Thyroid gland (tissue), 4 donors: ENCODE measurements around the gene PRR33. TPM values are rescaled to one million over a fixed set of nuclear protein-coding genes. Genes with fewer than 3 reads are reported as not detected.

Experiments used
- DNase-seq, 2 donors: peaks; one replicate each; pipeline ENCODE4 v3.0.0-alpha.2; 2019
- H3K27ac ChIP-seq, 3 donors: fragments of 200-600 bp; sonication (generic); 1 replicate in 2 of 3; 2 replicates in 1 of 3; pipeline ENCODE4 v1.5.1; 2016 to 2019; ENCODE audit warnings: mild to moderate bottlenecking in 1 of 3, moderate library complexity in 1 of 3
- H3K27me3 ChIP-seq: fragments of 200-600 bp; sonication (generic); one replicate; pipeline ENCODE4 v1.5.1; 2019
- H3K36me3 ChIP-seq, 2 donors: fragments of 200-600 bp; sonication (generic); one replicate each; pipeline ENCODE4 v1.5.1; 2016 to 2019
- H3K4me1 ChIP-seq, 2 donors: fragments of 200-600 bp; sonication (generic); one replicate each; pipeline ENCODE4 v1.5.1; 2017 to 2019
- H3K4me3 ChIP-seq, 3 donors: fragments of 200-600 bp; sonication (generic); replicated peaks in 1 of 3; 1 replicate in 2 of 3; 2 replicates in 1 of 3; pipeline ENCODE4 v1.5.1; 2016; ENCODE audit warnings: mild to moderate bottlenecking in 1 of 3
- H3K9me3 ChIP-seq: fragments of 200-600 bp; sonication (generic); one replicate; pipeline ENCODE4 v1.5.1; 2017
- POLR2A ChIP-seq, 2 donors: fragments of 450-650 bp; IDR thresholded peaks; one replicate each; pipeline ENCODE4 v1.6.1; 2017; ENCODE audit warnings: antibody characterized with exemption in 2 of 2, mild to moderate bottlenecking in 2 of 2, moderate library complexity in 1 of 2
- WGBS, 2 donors: methylation state at CpG; one replicate each; pipeline ENCODE4 v1.1.5; 2017; 5-methylcytosine and 5-hydroxymethylcytosine counted together
- intact Hi-C: fragments of 100-400 bp; cut with DNase I; formaldehyde crosslinking; loops from one replicate; pipeline ENCODE4 v1.15.1; 2023
- total RNA-seq, 4 donors: library from RNA; depleted of rRNA; stranded (reverse); fragments of >200 nt; gene quantifications; one replicate each; pipeline ENCODE4 v1.2.3, GENCODE V29; 2016
- TF ChIP-seq, protein P1 (sequence below), 6 experiments: fragments of 200-600 bp in 3 of 6; fragments of 450-650 bp in 3 of 6; sonication (generic) in 3 of 6; IDR thresholded peaks; one replicate each; pipeline ENCODE4 v1.5.1; 2016 to 2019; ENCODE audit warnings: antibody characterized with exemption in 6 of 6, mild to moderate bottlenecking in 2 of 6, inconsistent platforms in 1 of 6, moderate library complexity in 1 of 6

Gene PRR33
- total RNA-seq, 4 donors from 2014 or later: not detected

DNA sequence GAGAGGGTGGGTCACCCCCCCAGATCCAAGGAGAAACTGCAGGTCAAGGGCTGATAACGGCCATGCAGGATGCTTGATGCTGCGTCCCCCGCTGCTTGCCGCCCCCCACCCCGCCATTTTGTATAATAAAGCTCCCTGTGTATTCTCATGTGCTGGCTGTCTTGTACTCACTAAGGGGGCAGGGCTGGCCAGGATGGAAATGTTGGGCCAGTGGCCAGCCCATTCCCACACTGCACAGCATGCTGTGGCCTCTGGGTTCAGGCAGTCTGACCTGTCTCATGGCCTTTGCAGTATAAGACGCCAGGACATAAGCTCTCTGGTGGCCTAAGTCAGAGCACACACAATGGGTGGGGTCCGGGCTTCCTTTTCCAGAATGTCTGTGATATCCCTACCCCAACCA is 421 bp upstream of the PRR33 start:
- DNase-seq: no peak
- intact Hi-C loops: no loop called here
- no peak overlapping the region for H3K27ac ChIP-seq
- no peak overlapping the region for H3K4me3 ChIP-seq
- H3K36me3 ChIP-seq: no peaks in the 10 kb centered on the region
- WGBS, 2 donors: 90 to 93% methylated on average over 7 of the region's 7 CpGs
- H3K9me3 ChIP-seq: no peaks in the 10 kb centered on the region
- TF ChIP-seq, protein P1, sequence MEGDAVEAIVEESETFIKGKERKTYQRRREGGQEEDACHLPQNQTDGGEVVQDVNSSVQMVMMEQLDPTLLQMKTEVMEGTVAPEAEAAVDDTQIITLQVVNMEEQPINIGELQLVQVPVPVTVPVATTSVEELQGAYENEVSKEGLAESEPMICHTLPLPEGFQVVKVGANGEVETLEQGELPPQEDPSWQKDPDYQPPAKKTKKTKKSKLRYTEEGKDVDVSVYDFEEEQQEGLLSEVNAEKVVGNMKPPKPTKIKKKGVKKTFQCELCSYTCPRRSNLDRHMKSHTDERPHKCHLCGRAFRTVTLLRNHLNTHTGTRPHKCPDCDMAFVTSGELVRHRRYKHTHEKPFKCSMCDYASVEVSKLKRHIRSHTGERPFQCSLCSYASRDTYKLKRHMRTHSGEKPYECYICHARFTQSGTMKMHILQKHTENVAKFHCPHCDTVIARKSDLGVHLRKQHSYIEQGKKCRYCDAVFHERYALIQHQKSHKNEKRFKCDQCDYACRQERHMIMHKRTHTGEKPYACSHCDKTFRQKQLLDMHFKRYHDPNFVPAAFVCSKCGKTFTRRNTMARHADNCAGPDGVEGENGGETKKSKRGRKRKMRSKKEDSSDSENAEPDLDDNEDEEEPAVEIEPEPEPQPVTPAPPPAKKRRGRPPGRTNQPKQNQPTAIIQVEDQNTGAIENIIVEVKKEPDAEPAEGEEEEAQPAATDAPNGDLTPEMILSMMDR (IDR thresholded peaks at IDR 0.05): no peak
- no peak for TF ChIP-seq POLR2A (IDR thresholded peaks at IDR 0.05)
- no peaks in the 10 kb centered on the region for H3K27me3 ChIP-seq
- H3K4me1 ChIP-seq: no peaks in the 10 kb centered on the region

DNA sequence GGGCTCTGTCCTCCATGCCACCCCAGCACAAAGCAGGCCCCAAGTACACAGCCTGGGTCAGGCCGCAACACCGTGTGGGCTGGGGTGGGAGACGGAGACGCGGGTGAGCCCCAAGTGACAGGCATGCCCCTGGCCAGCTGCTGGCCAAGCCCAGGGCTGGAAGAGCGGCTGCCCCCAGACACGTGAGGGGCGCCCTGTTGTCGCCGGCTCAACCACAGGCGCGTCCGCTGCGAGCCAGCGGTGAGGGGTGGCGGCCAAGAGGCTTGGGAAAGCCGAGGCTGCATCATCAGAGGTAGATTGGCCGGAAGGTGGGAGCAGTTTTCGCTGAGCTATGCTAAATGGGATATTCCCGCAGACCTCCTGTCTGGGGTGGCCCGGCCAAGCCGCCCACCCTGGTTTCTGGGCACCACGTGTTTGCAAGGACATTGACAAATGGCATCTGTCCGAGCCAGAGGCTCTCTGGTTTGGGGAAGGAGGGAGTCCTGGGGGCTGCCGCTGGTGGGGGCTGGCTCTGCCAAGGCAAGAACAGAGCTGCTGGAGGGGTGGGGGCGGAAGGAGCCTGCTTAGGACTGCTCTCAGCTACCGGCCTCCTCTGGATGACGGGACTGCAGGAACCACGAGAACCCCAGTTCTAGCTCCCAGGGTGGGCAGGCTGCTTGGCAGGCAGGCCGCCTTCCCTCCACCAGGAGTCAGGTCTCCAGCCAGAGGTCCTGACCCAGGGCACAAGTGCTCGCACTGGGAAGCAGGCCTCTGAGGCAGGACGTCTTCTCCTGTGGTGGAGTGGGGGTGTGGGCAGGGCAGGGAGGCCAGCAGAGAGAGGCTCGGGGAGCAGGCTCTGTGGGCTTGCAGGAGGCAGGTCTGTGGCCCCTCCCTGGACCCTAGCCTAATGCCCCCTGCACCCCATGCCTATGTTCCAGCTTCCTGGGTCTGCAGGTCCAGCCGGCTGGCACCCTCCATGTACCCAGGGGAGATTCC is 552 bp downstream of the PRR33 start:
- WGBS, 2 donors: 82 to 88% methylated on average over 26 to 27 of the region's 34 CpGs
- no peak overlapping the region for H3K4me3 ChIP-seq
- TF ChIP-seq, protein P1 (IDR thresholded peaks at IDR 0.05): no peak
- no peak for TF ChIP-seq POLR2A (IDR thresholded peaks at IDR 0.05)
- H3K27me3 ChIP-seq: no peaks in the 10 kb centered on the region
- H3K36me3 ChIP-seq: no peaks in the 10 kb centered on the region
- DNase-seq: no peak
- intact Hi-C loops: no loop called here
- no peak overlapping the region for H3K27ac ChIP-seq
- no peaks in the 10 kb centered on the region for H3K4me1 ChIP-seq
- no peaks in the 10 kb centered on the region for H3K9me3 ChIP-seq

DNA sequence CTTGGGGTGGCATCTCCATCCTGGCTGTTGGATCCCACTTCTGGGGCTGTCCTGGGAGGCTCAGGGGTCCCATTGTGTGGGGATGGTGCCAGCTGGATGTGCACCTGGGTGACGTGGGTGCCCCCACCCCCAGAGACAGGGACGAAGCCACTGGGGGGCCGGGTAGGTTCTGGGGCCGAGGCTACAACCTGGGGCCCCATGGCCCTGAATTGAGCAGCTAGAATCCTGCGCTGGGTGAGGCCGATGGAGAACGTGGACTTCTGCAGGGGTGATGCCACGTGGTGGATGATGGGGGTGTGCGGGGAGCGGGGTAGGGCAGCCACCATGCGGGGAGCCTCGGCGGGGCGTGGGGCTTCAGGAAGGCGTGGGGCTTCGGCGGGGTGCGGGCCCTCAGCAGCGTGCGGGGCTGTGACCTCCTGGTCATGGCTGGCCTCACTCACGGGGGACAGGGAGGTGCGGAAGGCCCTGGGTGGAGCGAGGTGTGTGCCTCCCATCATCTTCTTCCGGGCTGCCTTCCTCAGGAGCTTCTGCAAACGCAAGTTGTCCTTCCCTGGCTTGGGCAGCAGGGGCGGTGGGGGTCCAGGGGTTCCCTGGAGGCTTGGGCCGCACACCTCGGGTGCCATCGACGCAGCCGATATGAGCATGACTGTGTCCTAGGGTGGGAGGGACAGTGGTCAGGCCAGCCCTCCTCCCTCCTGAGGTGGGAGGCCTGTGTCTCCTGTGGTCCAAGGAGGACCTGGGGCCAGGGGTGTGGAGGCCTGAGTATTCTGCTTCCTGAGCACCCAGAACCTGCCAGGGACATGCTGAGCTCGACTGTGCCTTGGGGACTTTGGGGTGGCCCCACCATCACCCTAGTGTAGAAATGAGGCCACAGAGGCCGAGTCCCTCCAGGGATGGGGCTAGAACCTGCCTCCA is 1.5 kb downstream of the PRR33 start:
- DNase-seq: no peak
- intact Hi-C loops: no loop called here
- Histone ChIP-seq H3K4me1 (no peaks in the 10 kb centered on the region), H3K4me3 (no peak overlapping the region), H3K27me3 (no peaks in the 10 kb centered on the region), H3K9me3 (no peaks in the 10 kb centered on the region), H3K27ac (no peak overlapping the region), H3K36me3 (no peaks in the 10 kb centered on the region)
- TF ChIP-seq, protein P1 (IDR thresholded peaks at IDR 0.05): no peak
- TF ChIP-seq POLR2A (IDR thresholded peaks at IDR 0.05): no peak
- WGBS, 2 donors: 88 to 93% methylated on average over 28 to 32 of the region's 33 CpGs

DNA sequence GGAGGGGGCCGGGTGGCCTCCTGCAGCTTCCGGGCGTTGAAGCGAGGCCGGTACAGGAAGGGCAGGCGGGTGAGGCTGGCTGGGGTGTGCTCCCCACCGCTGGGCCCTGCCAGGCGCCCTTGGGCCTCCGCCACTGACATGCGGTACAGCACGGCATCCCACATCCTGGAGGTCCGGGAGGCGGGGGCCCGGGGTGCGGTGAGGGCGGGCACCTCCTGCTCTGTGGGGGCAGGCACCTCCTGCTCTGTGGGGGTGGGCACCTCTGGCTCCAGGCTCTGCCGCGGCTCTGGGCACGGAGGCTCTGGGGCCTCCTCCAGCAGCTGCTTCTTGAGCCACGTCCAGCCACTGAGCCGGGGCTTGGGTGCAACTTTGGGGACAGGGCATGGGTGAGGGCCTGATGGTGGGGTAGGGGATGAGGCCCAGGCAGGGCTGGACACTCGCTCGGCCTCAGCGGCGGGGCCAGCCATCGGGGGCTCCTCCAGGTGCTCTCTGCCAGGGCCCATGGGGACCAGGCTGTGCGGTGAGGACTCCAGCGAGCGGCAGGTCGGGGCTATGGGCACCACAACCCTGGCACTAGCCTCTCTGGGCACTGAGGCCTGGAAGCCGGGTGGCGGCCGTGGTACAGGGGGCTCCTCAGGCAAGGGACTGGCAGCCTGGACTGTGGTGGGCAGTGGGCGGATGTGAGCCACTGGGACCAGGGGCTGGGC is 2.3 kb downstream of the PRR33 start:
- 73 to 77% methylated on average over 6 to 10 of the region's 34 CpGs for WGBS, 2 donors
- H3K27ac ChIP-seq: no peak overlapping the region
- intact Hi-C loops: no loop called here
- TF ChIP-seq POLR2A (IDR thresholded peaks at IDR 0.05): no peak
- TF ChIP-seq, protein P1 (IDR thresholded peaks at IDR 0.05): no peak
- no peaks in the 10 kb centered on the region for H3K27me3 ChIP-seq
- H3K4me3 ChIP-seq: no peak overlapping the region
- no peaks in the 10 kb centered on the region for H3K36me3 ChIP-seq
- no peaks in the 10 kb centered on the region for H3K9me3 ChIP-seq
- no peak for DNase-seq
- no peaks in the 10 kb centered on the region for H3K4me1 ChIP-seq
